ENCODE results near the gene SH3GL1.

GRCh38 chr19:4448147-4448985 lies 48.0 kb upstream of the SH3GL1 start:
- TF ChIP-seq SRF (CRISPR knock-in tag; IDR thresholded peaks at IDR 0.05), result no peak
- no peak for TF ChIP-seq USF2 (CRISPR knock-in tag; IDR thresholded peaks at IDR 0.05)

All from K562 (cell line).